ENCODE results near the gene IRX3.
A peak's percentile ranks its signal among the peaks of the same experiment; 100 is the strongest.

Gene IRX3

GRCh38 chr16:54290833-54291655, 4.5 kb upstream of the IRX3 start:
- DNase-seq, result no peak

DNA sequence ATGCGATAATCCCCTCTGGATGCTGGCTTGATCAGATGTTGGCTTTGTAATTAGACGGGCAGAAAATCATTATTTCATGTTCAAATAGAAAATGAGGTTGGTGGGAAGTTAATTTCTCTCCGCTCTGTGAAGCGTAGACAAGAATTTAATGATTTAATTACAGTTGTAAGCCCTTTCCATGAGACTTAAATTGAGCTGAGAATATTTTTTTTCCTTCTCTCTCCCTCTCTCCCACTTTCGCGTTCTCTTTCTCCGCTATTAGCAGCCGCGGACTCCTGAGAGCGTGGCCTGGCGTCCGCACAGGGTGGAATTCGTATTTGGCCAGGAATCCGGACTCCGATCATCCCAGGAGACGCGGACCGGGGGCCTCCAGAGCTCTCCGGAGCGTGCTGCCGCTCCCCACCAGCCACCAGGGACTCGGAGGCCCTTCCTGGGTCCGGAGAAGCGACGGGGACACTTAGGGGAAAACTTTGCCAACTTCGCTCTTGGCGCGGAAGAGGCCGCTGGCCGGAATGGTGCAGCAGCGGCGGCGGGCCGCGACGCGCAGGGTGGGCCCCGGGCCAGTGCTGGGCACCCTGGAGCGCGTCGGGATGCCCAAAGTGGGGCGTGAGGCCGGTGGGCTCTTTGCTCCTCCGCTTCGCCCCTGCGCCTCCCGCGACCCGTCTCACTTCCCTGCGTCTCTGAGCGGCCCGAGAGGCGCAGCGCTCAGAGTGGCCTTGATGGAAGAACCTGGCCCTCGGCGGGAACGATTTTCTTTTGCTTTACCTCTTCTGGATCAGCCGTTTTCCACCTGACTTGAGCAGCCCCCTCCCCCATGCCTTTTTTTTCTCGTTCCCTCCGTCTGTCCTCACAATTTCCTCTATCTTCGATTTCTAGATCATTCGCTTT, 3.6 kb upstream of the IRX3 start:
- no peak for DNase-seq

- no peak for DNase-seq
Measured at GRCh38 chr16:54289242-54289944, 2.8 kb upstream of the IRX3 start.

GRCh38 chr16:54288835-54289241, 2.3 kb upstream of the IRX3 start:
- DNase-seq, result no peak

GRCh38 chr16:54288030-54288834, 1.6 kb upstream of the IRX3 start:
- DNase-seq, result no peak

- no peak for DNase-seq
Measured at GRCh38 chr16:54287131-54288029, 793 bp upstream of the IRX3 start.

- no peak for DNase-seq
Measured at GRCh38 chr16:54286090-54286365, 559 bp downstream of the IRX3 start.

GRCh38 chr16:54285414-54286089, 1.0 kb downstream of the IRX3 start:
- DNase-seq, result no peak

DNA sequence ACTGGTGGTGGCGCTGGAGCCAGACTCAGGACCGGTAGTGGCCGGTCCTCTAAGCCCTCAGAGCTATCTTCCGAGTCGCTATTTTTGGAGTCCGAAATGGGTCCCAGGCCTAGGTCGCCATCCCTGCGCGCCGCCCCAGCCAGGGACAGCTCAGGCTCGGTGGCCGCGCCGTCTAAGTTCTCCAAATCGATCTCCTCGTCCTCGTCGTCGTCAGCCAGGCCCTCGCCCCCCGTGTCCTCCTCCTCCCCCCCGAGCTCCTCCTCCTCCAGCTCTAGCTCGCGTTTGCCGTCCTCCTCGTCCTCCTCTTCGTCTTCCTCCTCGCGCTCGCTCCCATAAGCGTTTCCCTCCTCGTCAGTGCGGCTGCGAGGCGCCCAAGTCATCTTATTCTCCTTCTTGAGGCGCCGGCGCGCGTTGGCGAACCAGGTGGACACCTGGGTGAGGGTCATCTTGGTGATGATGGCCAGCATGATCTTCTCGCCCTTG, 1.6 kb downstream of the IRX3 start:
- DNase-seq, result no peak

- no peak for DNase-seq
Measured at GRCh38 chr16:54284319-54284930, 2.2 kb downstream of the IRX3 start.

DNA sequence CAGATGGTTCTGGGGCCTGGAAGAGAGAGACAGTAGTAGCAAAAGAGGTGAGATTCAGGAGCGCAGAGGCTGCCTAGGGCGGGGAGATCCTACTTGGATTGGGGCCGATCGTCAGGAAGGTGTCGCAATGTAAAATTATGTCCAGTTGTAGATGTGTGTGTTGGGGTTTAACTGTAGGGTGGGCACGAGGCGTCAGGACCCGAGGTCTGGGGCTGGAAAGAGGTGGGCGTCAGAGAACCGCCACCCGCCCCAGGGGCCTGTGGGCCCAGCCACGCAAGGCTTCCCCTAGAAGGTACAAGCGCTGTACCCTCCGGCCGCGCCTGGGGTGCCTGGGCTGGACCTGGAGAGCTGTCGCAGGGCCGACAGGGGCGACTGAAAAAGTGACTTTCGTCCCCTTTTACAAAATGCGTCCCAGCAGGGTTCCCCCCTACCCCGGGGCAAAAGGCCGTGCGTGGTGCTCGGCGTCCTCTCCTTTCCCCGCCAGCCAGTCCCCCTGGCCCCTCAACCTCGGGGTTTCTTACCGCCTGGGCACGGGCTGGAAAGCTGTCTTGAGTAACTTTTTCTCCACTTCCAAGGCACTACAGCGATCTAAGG, 2.8 kb downstream of the IRX3 start:
- DNase-seq, result no peak

DNA sequence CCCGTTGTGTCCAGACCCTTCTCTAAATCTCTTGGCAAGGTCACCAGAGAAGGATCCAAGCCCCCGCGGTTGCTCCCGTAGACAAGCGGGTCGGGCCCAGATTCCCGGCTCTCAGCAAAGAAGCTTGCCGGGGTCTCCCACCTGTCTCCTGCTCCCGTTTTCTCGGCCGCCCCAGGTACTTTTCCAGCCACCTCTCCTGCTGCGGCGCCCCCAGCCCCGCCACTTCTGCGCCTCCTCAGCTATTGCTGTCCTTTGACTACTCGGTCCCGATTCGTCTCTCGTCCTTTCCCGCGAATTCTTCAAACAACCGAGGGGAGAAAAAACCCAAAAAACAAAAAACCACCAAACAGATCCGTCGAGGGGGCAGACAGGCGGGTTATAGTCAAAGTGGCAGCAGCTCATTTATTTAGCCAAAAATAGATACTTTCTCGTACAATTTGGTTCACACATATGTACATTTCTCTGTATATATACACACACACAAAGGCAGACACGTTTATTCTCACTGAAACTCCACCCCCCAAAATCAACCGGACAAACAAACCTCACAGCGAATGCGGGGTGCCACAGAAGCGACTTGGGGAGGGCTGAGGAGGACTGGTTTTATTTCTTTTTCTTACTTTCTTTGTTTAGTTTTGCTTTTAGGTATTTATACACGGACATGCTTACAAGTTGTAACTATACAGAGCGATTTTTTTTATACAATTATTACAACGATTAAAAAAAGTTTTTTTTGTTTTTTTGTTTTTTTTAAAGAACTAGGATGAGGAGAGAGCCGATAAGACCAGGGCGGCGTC, 3.5 kb downstream of the IRX3 start:
- no peak for DNase-seq

GRCh38 chr16:54282202-54282927, 4.2 kb downstream of the IRX3 start:
- DNase-seq, result peak; percentile 73

DNA sequence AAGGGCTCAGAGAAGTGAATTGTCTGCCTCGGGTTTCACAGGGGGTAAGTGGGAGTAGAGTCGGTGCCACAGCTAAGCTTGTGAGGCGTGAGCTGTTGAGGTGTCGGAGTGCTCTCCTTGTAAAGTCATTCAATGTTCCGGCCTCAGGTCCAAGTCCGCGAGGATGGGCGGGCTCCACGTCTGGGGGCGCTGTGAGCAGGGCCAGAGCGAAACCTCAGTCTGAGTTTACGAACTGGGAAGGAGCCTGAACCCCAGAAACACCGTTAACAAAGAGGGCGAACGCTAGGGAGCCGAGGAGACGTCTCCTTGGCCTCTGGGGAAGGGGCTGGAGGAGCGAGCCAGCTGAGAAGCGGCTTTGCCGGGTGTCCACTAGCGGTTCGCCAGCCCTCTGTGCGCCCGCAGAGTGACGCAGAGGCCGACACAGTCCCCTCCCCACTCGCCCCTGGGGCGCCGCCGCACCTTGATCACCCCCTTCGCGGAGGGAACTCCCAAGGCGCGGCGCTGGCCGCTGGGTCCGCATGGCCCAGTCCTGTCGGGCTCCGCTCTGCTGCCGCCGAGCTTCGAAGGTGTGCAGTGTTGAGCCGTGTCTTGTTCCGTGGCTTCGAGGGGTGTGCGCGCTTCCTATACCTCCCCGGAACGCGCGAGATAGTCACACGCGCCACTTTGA, 4.9 kb downstream of the IRX3 start:
- DNase-seq, result no peak

GRCh38 chr16:54280751-54281150, 5.8 kb downstream of the IRX3 start:
- DNase-seq, result no peak

DNA sequence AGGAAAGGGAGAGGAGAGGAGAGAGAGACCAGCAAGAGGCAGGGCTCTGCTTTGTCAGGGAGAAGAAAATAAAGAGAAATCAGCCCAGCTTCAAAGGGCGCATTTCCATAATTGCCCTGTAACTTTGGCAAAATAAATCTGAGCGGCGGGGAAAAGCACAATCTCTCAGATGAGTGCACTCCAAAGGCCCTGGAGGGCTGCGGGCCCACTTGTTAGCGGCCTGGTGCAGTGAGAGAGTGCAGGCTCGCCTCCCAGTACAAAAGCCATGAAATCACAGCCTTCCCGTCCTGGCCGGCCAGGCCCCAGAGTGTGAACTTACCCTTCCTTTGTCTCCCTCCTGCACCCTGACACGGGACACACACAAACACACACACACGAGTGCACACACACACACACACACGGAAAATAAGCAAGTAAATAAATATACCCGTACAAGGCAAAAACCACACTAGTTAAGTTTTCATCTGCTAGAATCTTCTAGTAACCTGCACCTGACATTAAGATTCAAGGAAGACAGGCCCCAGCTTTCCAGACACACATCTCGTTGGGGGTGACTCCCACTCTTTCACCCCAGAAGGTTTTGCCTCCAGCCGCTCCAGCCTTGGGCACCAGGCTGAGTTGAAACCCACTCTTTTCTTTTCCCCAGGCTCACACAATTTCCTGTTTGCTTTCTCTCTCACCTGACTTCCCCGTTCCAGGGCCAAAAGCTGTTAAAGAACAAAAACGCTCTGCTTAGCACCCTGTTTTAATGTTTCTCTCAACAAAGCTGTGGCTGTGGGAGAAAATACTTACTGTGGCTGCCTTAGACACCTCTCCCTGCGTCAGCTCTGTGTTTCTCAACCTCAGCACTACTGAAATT, 8.5 kb downstream of the IRX3 start:
- DNase-seq, result no peak

DNA sequence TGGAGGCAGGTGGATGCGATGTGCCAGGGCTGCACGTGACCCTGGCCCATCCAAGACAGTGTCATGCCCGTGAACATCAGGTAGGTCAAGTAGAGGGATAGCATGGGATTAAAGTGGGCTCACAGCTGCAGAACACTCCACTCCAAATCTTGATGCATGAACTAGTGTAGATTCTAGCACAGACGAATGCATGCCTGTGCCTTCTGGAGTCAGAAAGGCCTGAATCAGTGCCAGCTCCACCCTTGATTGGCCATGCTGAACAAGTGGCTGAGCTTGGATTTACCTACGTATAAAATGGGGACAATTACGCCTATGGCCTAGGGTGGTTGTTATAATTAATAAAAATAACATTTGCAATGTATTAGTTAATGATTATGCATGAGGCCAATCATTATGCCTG, 10.6 kb downstream of the IRX3 start:
- no peak for DNase-seq
